Measurements from ENCODE around the gene SEC22A. TPM values are rescaled to one million over a fixed set of nuclear protein-coding genes. Genes with fewer than 3 reads are reported as not detected.

The SEC22A gene
- total and polyA plus RNA-seq, 2 experiments from 2014 or later: 8.8 to 12.3 TPM

- H3K36me3 ChIP-seq: peaks cover 32% of the 10 kb centered on the region
- DNase-seq (ENCODE audit: low read depth in 1 of 2, low spot score in 1 of 2): peak; percentile 78 to 81
- H3K4me3 ChIP-seq: no peak overlapping the region
- H3K27me3 ChIP-seq: no peaks in the 10 kb centered on the region
- H3K4me1 ChIP-seq (ENCODE audit: low read depth): no peaks in the 10 kb centered on the region
- no peaks in the 10 kb centered on the region for H3K9me3 ChIP-seq (ENCODE audit: low read depth)
- peak; percentile 97 for TF ChIP-seq CTCF (IDR thresholded peaks at IDR 0.05; ENCODE audit: low read depth, low read length)
- no peak overlapping the region for H3K27ac ChIP-seq
These were observed 84.7 kb downstream of the SEC22A start for GRCh38 chr3:123286308-123287023.

DNA sequence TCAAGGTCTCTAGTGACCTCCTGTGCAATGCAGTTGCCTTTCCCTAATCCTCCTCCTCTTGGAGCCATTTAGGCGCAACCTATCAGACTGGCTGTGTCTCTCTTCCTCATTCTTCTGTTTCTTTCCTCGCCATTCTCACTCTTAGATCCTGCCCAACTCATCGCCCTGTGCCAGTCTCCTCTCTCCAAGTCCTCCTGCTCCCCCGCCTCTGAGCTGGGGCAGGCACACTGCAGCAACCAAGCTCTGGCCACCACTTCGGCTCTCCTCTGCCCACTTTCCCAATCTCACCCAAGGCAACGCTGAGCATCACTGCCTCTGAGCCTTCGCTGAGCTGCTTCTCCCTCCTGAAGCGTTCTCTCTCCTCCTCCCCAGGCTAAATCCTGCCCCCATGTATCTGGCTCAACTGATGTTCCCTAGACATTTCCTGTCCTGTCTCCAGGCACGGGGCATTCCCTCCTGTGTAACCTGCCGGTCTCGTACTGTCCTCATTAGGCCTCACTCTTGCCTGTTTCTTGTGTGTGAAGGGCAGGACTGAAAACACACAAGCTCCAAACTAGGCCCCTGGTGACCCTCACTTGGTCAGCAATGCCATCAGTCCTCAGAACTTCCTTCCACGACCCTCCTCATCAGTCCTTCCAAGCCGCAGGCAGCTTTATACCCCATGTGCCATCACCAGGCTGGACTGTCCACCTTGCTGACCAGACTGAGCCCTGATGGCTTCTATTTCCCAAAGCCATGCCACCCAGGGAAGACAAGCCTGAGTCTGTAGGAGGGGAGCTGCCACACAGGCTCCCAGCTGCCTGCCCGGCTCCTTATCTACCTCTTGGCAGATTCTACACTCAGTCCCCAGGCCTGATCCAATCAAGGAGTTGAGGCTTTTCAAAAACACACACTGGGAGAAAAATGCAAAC, 85.6 kb downstream of the SEC22A start:
- no peak for TF ChIP-seq CTCF (IDR thresholded peaks at IDR 0.05; ENCODE audit: low read depth, low read length)
- H3K9me3 ChIP-seq (ENCODE audit: low read depth): no peaks in the 10 kb centered on the region
- DNase-seq (ENCODE audit: low read depth in 1 of 2, low spot score in 1 of 2): no peak

GRCh38 chr3:123287962-123288302, 86.2 kb downstream of the SEC22A start:
- DNase-seq (ENCODE audit: low read depth in 1 of 2, low spot score in 1 of 2): no peak
- Histone ChIP-seq H3K36me3 (peaks cover 32% of the 10 kb centered on the region), H3K4me3 (no peak overlapping the region), H3K9me3 (ENCODE audit: low read depth) (no peaks in the 10 kb centered on the region), H3K27me3 (no peaks in the 10 kb centered on the region), H3K27ac (no peak overlapping the region), H3K4me1 (ENCODE audit: low read depth) (no peaks in the 10 kb centered on the region)
- no peak for TF ChIP-seq CTCF (IDR thresholded peaks at IDR 0.05; ENCODE audit: low read depth, low read length)

More for the DNA sequence above, 85.6 kb downstream of the SEC22A start:
- Histone ChIP-seq H3K27me3 (no peaks in the 10 kb centered on the region), H3K4me3 (no peak overlapping the region), H3K27ac (no peak overlapping the region), H3K36me3 (peaks cover 32% of the 10 kb centered on the region), H3K4me1 (ENCODE audit: low read depth) (no peaks in the 10 kb centered on the region)

GRCh38 chr3:123289391-123290106, 87.8 kb downstream of the SEC22A start:
- Histone ChIP-seq H3K9me3 (ENCODE audit: low read depth) (no peaks in the 10 kb centered on the region), H3K27ac (no peak overlapping the region), H3K36me3 (peaks cover 32% of the 10 kb centered on the region), H3K4me3 (no peak overlapping the region), H3K27me3 (no peaks in the 10 kb centered on the region), H3K4me1 (ENCODE audit: low read depth) (no peaks in the 10 kb centered on the region)
- no peak for TF ChIP-seq CTCF (IDR thresholded peaks at IDR 0.05; ENCODE audit: low read depth, low read length)
- DNase-seq (ENCODE audit: low read depth in 1 of 2, low spot score in 1 of 2): no peak

DNA sequence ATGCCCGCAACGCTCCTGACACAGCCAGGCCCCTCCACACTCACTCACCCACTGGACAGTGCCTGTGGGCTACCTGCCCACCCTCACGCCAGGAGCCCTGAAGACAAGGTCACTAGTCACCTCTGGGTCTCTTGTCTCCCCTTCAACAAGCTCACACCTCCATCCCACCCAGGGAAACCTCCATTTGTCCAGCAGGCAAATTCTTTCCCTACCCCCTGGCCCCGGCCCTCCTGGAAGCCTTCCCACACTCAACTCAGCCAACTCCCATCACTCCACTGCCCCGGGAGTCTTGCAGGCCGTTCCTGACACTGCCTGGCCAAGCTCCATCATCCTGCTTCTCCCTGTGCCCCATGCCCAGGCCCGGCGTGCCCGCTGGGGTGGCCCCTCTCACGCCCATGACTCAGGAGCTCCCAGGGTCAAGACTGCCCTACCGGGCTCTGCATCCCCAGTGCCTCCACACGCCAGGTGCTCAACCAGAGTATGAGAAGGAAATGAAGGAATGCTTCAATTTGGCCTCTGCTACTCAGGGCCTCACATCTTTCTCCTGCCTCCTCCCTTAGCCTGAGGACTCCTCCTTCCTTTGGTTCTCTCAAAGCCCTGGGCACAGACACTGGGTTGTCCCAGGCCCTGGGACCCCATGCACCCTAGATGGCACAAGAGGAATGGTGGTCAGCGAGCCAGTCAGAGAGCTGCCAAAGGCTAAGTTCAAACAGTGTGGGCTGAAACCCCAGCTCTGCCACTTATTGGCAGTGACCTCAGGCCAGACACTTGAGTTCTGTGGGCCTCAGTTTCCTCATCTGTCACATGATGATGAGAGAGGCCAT, 88.6 kb downstream of the SEC22A start:
- no peaks in the 10 kb centered on the region for H3K4me1 ChIP-seq (ENCODE audit: low read depth)
- H3K27ac ChIP-seq: no peak overlapping the region
- no peaks in the 10 kb centered on the region for H3K9me3 ChIP-seq (ENCODE audit: low read depth)
- no peaks in the 10 kb centered on the region for H3K27me3 ChIP-seq
- DNase-seq (ENCODE audit: low read depth in 1 of 2, low spot score in 1 of 2): no peak
- no peak for TF ChIP-seq CTCF (IDR thresholded peaks at IDR 0.05; ENCODE audit: low read depth, low read length)
- no peak overlapping the region for H3K4me3 ChIP-seq
- H3K36me3 ChIP-seq: peaks cover 26% of the 10 kb centered on the region

Data from cardiac muscle cell (in vitro differentiated cells and primary cell).